Neutrophil (primary cell): ENCODE measurements around the gene CSTPP1.
"Not testable (repeated sequence)": the region's sequence is repeated elsewhere in the genome, so short reads cannot be mapped to it uniquely, and the experiment has no call there.

ENCODE experiments used
- H3K27ac ChIP-seq: fragments of 200-600 bp; sonication (generic); 2 replicates; pipeline ENCODE4 v1.5.1; 2016; ENCODE audit warnings: mild to moderate bottlenecking, moderate library complexity
- H3K27me3 ChIP-seq: fragments of 200-600 bp; sonication (generic); 2 replicates; pipeline ENCODE4 v1.6.0; 2016; ENCODE audit warnings: mild to moderate bottlenecking
- H3K36me3 ChIP-seq: fragments of 200-600 bp; sonication (generic); 2 replicates; pipeline ENCODE4 v1.5.1; 2017
- H3K4me1 ChIP-seq, 2 experiments: fragments of 200-600 bp in 1 of 2; sonication (generic) in 1 of 2; 1 replicate in 1 of 2; 2 replicates in 1 of 2; pipeline versions ENCODE4 v1.5.1 to v1.6.1; 2013 to 2016; ENCODE audit warnings: low read depth in 1 of 2, low read length in 1 of 2, mild to moderate bottlenecking in 1 of 2, moderate library complexity in 1 of 2; ENCODE audit not compliant: control insufficient read depth in 1 of 2, insufficient read depth in 1 of 2
- H3K4me3 ChIP-seq, 2 experiments: fragments of 200-600 bp in 1 of 2; sonication (generic) in 1 of 2; 1 replicate in 1 of 2; 2 replicates in 1 of 2; pipeline ENCODE4 v1.5.1; 2013 to 2016; ENCODE audit warnings: low read depth in 1 of 2, low read length in 1 of 2, mild to moderate bottlenecking in 1 of 2, moderate library complexity in 1 of 2
- H3K9me3 ChIP-seq: fragments of 200-600 bp; sonication (generic); 2 replicates; pipeline ENCODE4 v1.5.1; 2016
- TF ChIP-seq, protein P1 (sequence below): fragments of 200-600 bp; sonication (generic); IDR thresholded peaks from 2 replicates; pipeline ENCODE4 v1.5.1; 2016; ENCODE audit warnings: antibody characterized with exemption

The CSTPP1 gene

DNA sequence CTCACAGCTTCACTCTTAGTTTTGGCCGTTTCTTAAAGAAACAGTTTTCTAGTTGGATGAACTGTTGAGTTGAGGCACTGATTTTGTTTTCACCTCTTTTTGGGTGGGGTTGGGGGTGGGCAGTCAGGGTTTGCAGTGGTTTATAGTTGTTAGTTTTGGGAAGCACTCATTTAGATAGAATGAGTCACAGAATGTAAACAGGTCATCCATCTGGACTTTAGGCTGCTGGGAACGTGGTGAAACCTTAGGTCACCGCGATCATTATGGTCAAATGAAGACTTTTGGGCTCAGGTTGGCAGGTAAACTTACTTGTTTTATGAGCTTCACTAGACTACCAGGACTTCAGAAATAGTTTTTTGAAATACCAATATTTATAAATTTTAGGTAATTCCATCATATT, 48.4 kb downstream of the CSTPP1 start:
- H3K36me3 ChIP-seq: no peaks in the 10 kb centered on the region
- H3K27me3 ChIP-seq: no peaks in the 10 kb centered on the region
- no peak overlapping the region for H3K27ac ChIP-seq
- TF ChIP-seq, protein P1, sequence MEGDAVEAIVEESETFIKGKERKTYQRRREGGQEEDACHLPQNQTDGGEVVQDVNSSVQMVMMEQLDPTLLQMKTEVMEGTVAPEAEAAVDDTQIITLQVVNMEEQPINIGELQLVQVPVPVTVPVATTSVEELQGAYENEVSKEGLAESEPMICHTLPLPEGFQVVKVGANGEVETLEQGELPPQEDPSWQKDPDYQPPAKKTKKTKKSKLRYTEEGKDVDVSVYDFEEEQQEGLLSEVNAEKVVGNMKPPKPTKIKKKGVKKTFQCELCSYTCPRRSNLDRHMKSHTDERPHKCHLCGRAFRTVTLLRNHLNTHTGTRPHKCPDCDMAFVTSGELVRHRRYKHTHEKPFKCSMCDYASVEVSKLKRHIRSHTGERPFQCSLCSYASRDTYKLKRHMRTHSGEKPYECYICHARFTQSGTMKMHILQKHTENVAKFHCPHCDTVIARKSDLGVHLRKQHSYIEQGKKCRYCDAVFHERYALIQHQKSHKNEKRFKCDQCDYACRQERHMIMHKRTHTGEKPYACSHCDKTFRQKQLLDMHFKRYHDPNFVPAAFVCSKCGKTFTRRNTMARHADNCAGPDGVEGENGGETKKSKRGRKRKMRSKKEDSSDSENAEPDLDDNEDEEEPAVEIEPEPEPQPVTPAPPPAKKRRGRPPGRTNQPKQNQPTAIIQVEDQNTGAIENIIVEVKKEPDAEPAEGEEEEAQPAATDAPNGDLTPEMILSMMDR: no peak
- no peak overlapping the region for H3K4me3 ChIP-seq
- H3K4me1 ChIP-seq: peaks cover 0 to 4% of the 10 kb centered on the region in 2 experiments
- H3K9me3 ChIP-seq: no peaks in the 10 kb centered on the region

DNA sequence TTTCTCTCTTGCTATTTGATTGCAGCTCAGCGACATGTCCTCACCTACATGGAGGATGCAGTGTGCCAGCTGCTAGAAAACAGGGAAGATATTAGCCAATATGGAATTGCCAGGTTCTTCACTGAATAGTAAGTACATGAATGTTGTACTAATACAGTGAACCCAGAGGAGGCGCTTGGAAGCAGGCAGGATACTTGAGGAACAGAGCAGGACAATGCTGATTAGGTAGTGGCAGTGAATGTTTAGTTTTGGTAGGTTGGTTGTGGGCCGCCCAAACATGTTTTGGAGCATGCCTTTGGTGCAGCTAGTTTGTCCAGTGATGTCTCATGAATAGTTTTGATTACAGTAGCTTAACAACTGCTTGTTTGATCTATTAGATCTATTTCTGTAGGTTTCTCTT, 50.6 kb downstream of the CSTPP1 start:
- Histone ChIP-seq H3K27me3 (no peaks in the 10 kb centered on the region), H3K36me3 (no peaks in the 10 kb centered on the region), H3K4me3 (no peak overlapping the region), H3K4me1 (no peaks in the 10 kb centered on the region), H3K9me3 (no peaks in the 10 kb centered on the region), H3K27ac (no peak overlapping the region)
- TF ChIP-seq, protein P1: no peak

DNA sequence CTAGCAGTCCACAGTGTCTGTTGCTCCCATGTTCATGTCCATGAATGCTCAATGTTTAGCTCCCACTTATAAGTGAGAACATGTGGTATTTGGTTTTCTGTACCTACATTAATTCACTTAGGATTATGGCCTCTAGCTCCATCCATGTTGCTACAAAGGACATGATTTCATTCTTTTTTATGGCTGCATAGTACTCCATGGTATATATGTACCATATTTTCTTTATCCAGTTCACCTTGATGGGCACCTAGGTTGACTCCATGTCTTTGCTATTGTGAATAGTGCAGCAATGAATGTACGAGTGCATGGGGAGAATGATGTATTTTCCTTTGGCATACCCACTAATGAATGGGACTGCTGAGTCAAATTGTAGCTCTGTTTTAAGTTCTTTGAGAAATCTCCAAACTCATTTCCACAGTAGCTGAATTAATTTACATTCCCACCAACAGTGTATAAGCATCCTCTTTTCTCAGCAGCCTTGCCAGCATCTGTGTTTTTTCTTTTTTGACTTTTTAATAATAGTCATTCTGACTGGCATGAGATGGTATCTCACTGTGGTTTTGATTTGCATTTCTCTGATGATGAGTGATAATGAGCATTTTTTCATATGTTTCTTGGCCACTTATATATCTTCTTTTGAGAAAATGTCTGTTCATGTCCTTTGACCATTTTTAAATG, 53.4 kb downstream of the CSTPP1 start:
- not testable (repeated sequence) for H3K27me3 ChIP-seq, H3K4me1 ChIP-seq, H3K36me3 ChIP-seq, H3K4me3 ChIP-seq, H3K9me3 ChIP-seq, H3K27ac ChIP-seq

DNA sequence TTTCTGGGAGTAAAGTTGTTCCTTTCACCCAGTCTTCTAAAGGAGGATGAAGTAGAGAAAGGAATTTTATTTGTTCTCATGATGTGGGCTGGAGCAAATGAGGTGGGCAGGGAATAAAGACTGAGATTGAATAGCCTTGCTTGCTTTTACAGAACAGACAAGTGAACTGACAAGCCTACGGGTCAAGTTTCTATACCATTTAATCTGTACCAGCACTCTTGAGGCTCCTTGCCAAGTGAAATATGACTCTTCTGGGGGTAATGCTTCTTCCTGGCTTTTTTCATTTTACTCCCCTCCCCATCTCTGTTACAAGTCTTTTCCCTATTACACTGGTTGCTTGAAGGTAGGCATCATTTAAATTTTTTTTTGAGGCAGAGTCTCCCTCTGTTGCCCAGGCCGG, 54.8 kb downstream of the CSTPP1 start:
- Histone ChIP-seq H3K9me3 (no peaks in the 10 kb centered on the region), H3K4me1 (no peaks in the 10 kb centered on the region), H3K27me3 (no peaks in the 10 kb centered on the region), H3K4me3 (no peak overlapping the region), H3K36me3 (no peaks in the 10 kb centered on the region), H3K27ac (no peak overlapping the region)
- TF ChIP-seq, protein P1: no peak

DNA sequence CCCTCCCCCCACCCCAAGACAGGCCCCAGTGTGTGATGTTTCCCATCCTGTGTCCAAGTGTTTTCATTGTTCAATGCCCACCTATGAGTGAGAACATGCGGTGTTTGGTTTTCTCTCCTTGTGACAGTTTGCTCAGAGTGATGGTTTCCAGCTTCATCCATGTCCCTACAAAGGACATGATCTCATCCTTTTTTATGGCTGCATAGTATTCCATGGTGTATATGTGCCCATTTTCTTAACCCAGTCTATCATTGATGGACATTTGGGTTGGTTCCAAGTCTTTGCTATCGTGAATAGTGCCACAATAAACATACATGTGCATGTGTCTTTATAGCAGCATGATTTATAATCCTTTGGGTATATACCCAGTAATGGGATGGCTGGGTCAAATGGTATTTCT, 55.8 kb downstream of the CSTPP1 start:
- not testable (repeated sequence) for H3K36me3 ChIP-seq, H3K27ac ChIP-seq, H3K9me3 ChIP-seq, H3K4me3 ChIP-seq, H3K4me1 ChIP-seq, H3K27me3 ChIP-seq

DNA sequence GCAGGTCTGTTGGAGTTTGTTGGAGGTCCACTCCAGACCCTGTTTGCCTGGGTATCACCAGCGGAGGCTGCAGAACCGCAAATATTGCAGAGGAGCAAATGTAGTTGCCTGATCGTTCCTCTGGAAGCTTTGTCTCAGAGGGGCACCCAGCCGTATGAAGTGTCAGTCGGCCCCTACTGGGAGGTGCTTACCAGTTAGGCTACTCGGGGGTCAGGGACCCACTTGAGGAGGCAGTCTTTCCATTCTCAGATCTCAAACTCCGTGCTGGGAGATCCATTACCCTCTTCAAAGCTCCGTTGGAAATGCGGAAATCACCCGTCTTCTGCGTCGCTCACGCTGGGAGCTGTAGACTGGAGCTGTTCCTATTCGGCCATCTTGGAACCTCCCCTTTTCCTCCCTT, 61.2 kb downstream of the CSTPP1 start:
- not testable (repeated sequence) for H3K36me3 ChIP-seq, H3K4me1 ChIP-seq, H3K27me3 ChIP-seq, H3K27ac ChIP-seq, H3K9me3 ChIP-seq, H3K4me3 ChIP-seq

DNA sequence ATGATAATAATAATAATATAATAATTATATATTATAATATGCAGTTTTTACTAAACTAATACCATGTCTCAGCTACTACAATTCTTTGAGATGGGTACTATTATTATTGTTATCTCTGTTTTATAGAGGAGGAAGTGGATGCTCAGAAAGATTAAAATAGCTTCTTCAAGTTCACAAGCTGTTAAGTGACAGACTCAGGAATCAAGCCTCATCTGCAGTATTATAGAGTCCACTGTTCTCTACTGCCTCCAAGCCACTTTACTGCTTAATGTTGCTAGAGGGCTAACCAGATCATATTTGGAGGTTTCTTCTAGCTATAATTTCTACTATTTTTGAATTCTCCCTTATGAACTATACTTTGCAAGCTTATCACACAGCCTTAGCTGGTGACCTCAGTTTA, 62.7 kb downstream of the CSTPP1 start:
- peaks cover 4 to 11% of the 10 kb centered on the region in 2 experiments for H3K4me1 ChIP-seq
- TF ChIP-seq, protein P1: no peak

More for the DNA sequence above, 62.7 kb downstream of the CSTPP1 start:
- Histone ChIP-seq H3K4me3 (no peak overlapping the region), H3K27ac (no peak overlapping the region), H3K27me3 (no peaks in the 10 kb centered on the region), H3K36me3 (no peaks in the 10 kb centered on the region), H3K9me3 (no peaks in the 10 kb centered on the region)
